ENCODE data around the gene NCBP1. TPM values are rescaled to one million over a fixed set of nuclear protein-coding genes. Genes with fewer than 3 reads are reported as not detected.

Gene NCBP1
- total and polyA plus RNA-seq, 11 donors = 6.9 to 22.4 (median 19.6) TPM

- H3K27ac ChIP-seq = no peak overlapping the region
- peaks cover 0 to 100% (median 91%) of the 10 kb centered on the region in 9 donors for H3K36me3 ChIP-seq
- no peaks in the 10 kb centered on the region for H3K9me3 ChIP-seq
- ATAC-seq = no peak
- H3K4me3 ChIP-seq = no peak overlapping the region
- intact Hi-C loops (cut with DNase I) = no loop called here
- peaks cover 0 to under 1% (median 0%) of the 10 kb centered on the region in 12 donors for H3K4me1 ChIP-seq
- H3K27me3 ChIP-seq = no peaks in the 10 kb centered on the region
- TF ChIP-seq, protein P1, sequence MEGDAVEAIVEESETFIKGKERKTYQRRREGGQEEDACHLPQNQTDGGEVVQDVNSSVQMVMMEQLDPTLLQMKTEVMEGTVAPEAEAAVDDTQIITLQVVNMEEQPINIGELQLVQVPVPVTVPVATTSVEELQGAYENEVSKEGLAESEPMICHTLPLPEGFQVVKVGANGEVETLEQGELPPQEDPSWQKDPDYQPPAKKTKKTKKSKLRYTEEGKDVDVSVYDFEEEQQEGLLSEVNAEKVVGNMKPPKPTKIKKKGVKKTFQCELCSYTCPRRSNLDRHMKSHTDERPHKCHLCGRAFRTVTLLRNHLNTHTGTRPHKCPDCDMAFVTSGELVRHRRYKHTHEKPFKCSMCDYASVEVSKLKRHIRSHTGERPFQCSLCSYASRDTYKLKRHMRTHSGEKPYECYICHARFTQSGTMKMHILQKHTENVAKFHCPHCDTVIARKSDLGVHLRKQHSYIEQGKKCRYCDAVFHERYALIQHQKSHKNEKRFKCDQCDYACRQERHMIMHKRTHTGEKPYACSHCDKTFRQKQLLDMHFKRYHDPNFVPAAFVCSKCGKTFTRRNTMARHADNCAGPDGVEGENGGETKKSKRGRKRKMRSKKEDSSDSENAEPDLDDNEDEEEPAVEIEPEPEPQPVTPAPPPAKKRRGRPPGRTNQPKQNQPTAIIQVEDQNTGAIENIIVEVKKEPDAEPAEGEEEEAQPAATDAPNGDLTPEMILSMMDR (IDR thresholded peaks at IDR 0.05) = no peak
- TF ChIP-seq POLR2A (IDR thresholded peaks at IDR 0.05) = no peak
- no peak for DNase-seq
Observed at GRCh38 chr9:97645720-97646119, 12.1 kb downstream of the NCBP1 start.

DNA sequence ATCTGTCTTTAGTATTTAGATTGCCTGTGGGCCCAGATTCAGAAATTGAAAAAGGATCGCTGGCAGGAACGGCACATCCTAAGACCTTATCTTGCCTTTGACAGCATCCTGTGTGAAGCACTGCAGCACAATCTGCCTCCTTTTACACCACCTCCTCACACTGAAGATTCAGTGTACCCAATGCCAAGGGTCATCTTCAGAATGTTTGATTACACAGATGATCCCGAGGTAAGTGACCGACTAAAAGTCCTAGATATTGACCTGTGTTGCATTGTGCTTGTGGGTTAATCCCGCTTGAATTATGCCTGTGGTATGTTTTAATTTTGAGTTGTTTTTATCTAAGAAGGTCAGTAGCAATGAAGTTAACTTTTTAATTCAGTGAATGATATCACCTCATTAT lies 14.4 kb downstream of the NCBP1 start:
- Histone ChIP-seq H3K27ac (no peak overlapping the region), H3K9me3 (no peaks in the 10 kb centered on the region), H3K4me1 (peaks cover 0 to 11% (median 0%) of the 10 kb centered on the region in 12 donors), H3K27me3 (no peaks in the 10 kb centered on the region), H3K4me3 (no peak overlapping the region), H3K36me3 (peaks cover 0 to 100% (median 97%) of the 10 kb centered on the region in 9 donors)
- intact Hi-C loops (cut with DNase I) = no loop called here
- 77 to 87% (median 81%) methylated on average over 5 of the region's 5 CpGs for WGBS, 4 donors
- ATAC-seq (no peak), DNase-seq (no peak)
- no peak for TF ChIP-seq POLR2A (IDR thresholded peaks at IDR 0.05)
- TF ChIP-seq, protein P1 (IDR thresholded peaks at IDR 0.05) = no peak

- peak overlapping the region in 4 of 12 donors; percentile 0 to 9 (median 4) for H3K27ac ChIP-seq
- H3K36me3 ChIP-seq = peaks cover 0 to 100% (median 97%) of the 10 kb centered on the region in 9 donors
- no peak overlapping the region for H3K4me3 ChIP-seq
- TF ChIP-seq POLR2A (IDR thresholded peaks at IDR 0.05) = no peak
- TF ChIP-seq, protein P1 (IDR thresholded peaks at IDR 0.05) = no peak
- no peaks in the 10 kb centered on the region for H3K9me3 ChIP-seq
- WGBS, 4 donors = 56 to 66% (median 62%) methylated on average over 3 of the region's 3 CpGs
- no peaks in the 10 kb centered on the region for H3K27me3 ChIP-seq
- intact Hi-C loops (cut with DNase I) = no loop called here
- ATAC-seq (peak in 1 of 4 donors; percentile 81), DNase-seq (no peak)
- H3K4me1 ChIP-seq = peaks cover 0 to 11% (median 0%) of the 10 kb centered on the region in 12 donors
Observed at GRCh38 chr9:97651646-97652045, 18.0 kb downstream of the NCBP1 start.

DNA sequence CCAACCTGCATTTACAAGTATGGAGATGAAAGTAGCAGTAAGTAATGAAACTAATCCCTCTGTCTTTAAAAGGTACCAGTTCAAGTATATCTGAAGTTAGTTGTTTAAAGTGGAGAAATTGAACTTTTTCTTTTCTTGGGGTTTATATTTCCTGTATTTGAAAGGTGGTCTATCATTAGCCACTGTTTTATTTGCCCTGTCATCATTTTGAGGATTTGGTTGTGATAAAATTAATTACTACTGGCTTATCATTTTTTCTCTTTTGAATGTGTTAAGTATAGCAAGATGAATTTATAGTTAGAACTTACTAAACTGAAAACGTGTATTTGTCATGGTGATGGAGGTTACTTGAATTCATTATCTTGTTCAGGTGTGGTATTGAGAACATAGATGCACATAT lies 25.1 kb downstream of the NCBP1 start:
- no peaks in the 10 kb centered on the region for H3K27me3 ChIP-seq
- intact Hi-C loops (cut with DNase I) = no loop called here
- TF ChIP-seq, protein P1 (IDR thresholded peaks at IDR 0.05) = no peak
- TF ChIP-seq POLR2A (IDR thresholded peaks at IDR 0.05) = no peak
- ATAC-seq = no peak
- no peak overlapping the region for H3K4me3 ChIP-seq
- peaks cover 0 to 100% (median 99%) of the 10 kb centered on the region in 9 donors for H3K36me3 ChIP-seq
- no peak overlapping the region for H3K27ac ChIP-seq
- peaks cover 0 to 16% (median 0%) of the 10 kb centered on the region in 12 donors for H3K4me1 ChIP-seq
- no peak for DNase-seq
- WGBS, 4 donors = 75 to 89% (median 83%) methylated on average over 1 of the region's 1 CpG
- H3K9me3 ChIP-seq = no peaks in the 10 kb centered on the region
